Thymus (tissue), 11 donors: ENCODE results near the gene FMO5. TPM values are rescaled to one million over a fixed set of nuclear protein-coding genes. Genes with fewer than 3 reads are reported as not detected.

Experiments
- DNase-seq, 9 donors: peaks; one replicate each; pipeline ENCODE4 v3.0.0-alpha.2; 2013; ENCODE audit warnings: low spot score in 9 of 9, low read depth in 6 of 9, missing footprints in 1 of 9
- H3K27ac ChIP-seq, 2 donors: one replicate each; pipeline ENCODE4 v1.5.1; 2013; ENCODE audit warnings: control low read depth in 1 of 2, low read depth in 1 of 2, low read length in 1 of 2, mild to moderate bottlenecking in 1 of 2, moderate library complexity in 1 of 2
- H3K27me3 ChIP-seq, 2 donors: one replicate each; pipeline ENCODE4 v1.5.1; 2013; ENCODE audit warnings: low read length in 1 of 2; ENCODE audit not compliant: control insufficient read depth in 2 of 2, insufficient read depth in 1 of 2
- H3K36me3 ChIP-seq, 2 donors: one replicate each; pipeline ENCODE4 v1.5.1; 2013; ENCODE audit warnings: low read length in 1 of 2, mild to moderate bottlenecking in 1 of 2, moderate library complexity in 1 of 2; ENCODE audit not compliant: control insufficient read depth in 2 of 2, insufficient read depth in 2 of 2
- H3K4me1 ChIP-seq, 2 donors: one replicate each; pipeline ENCODE4 v1.5.1; 2013; ENCODE audit warnings: low read length in 2 of 2; ENCODE audit not compliant: control insufficient read depth in 2 of 2, insufficient read depth in 2 of 2
- H3K4me3 ChIP-seq, 2 donors: one replicate each; pipeline ENCODE4 v1.5.1; 2013; ENCODE audit warnings: low read length in 2 of 2, control low read depth in 1 of 2, mild to moderate bottlenecking in 1 of 2
- H3K9me3 ChIP-seq, 2 donors: one replicate each; pipeline ENCODE4 v1.5.1; 2013; ENCODE audit warnings: low read length in 1 of 2, mild to moderate bottlenecking in 1 of 2; ENCODE audit not compliant: control insufficient read depth in 2 of 2, insufficient read depth in 1 of 2
- WGBS: extraction: QIAGEN DNeasy Blood & Tissue Kit; methylation state at CpG from one replicate; pipeline ENCODE4 v1.1.7; 2013; 5-methylcytosine and 5-hydroxymethylcytosine counted together
- polyA plus RNA-seq: library from polyadenylated mRNA; stranded (reverse); fragments of 200-250 nt; gene quantifications from one replicate; pipeline ENCODE4 v1.2.3, GENCODE V29; 2013
- total RNA-seq: library from RNA; stranded (reverse); fragments of 120-200 nt; gene quantifications from one replicate; pipeline ENCODE4 v1.2.4, GENCODE V29; 2013
- donor health status: healthy.

Gene FMO5
- total and polyA plus RNA-seq, 2 donors: 0.76 to 4.7 TPM

DNA sequence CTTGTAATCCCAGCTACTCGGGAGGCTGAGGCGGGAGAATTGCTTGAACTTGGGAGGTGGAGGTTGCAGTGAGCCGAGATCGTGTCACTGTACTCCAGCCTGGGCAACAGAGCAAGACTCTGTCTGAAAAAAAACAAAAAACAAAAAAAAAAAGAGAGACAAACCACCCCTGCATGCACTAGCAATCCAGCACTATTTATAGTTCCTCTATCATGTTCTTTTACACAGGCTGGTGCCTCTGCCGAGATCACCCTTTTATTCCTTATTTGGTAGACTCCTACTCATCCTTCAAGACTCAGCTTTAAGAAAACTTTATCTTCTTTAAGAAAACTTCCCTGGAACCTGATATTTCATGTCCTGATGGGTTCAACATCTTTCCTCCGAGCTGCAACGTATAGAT, 10.8 kb downstream of the FMO5 start:
- H3K9me3 ChIP-seq: no peaks in the 10 kb centered on the region
- H3K4me1 ChIP-seq: no peaks in the 10 kb centered on the region
- DNase-seq: no peak
- no peak overlapping the region for H3K4me3 ChIP-seq
- no peaks in the 10 kb centered on the region for H3K27me3 ChIP-seq
- no peaks in the 10 kb centered on the region for H3K36me3 ChIP-seq
- 80% methylated on average over 7 of the region's 7 CpGs for WGBS
- no peak overlapping the region for H3K27ac ChIP-seq

GRCh38 chr1:147213271-147213670, 11.9 kb downstream of the FMO5 start:
- H3K27me3 ChIP-seq: no peaks in the 10 kb centered on the region
- DNase-seq: no peak
- no peaks in the 10 kb centered on the region for H3K36me3 ChIP-seq
- H3K4me1 ChIP-seq: no peaks in the 10 kb centered on the region
- H3K4me3 ChIP-seq: no peak overlapping the region
- H3K9me3 ChIP-seq: no peaks in the 10 kb centered on the region
- no peak overlapping the region for H3K27ac ChIP-seq

GRCh38 chr1:147211577-147211976, 13.6 kb downstream of the FMO5 start:
- H3K36me3 ChIP-seq: no peaks in the 10 kb centered on the region
- no peak overlapping the region for H3K27ac ChIP-seq
- no peaks in the 10 kb centered on the region for H3K4me1 ChIP-seq
- DNase-seq: no peak
- no peaks in the 10 kb centered on the region for H3K27me3 ChIP-seq
- no peaks in the 10 kb centered on the region for H3K9me3 ChIP-seq
- no peak overlapping the region for H3K4me3 ChIP-seq
- WGBS: 94% methylated on average over 2 of the region's 2 CpGs

GRCh38 chr1:147210987-147211386, 14.2 kb downstream of the FMO5 start:
- no peak for DNase-seq
- Histone ChIP-seq H3K4me3 (no peak overlapping the region), H3K36me3 (no peaks in the 10 kb centered on the region), H3K4me1 (no peaks in the 10 kb centered on the region), H3K27ac (no peak overlapping the region), H3K27me3 (no peaks in the 10 kb centered on the region), H3K9me3 (no peaks in the 10 kb centered on the region)
- WGBS: 91% methylated on average over 2 of the region's 2 CpGs

- Histone ChIP-seq H3K4me1 (no peaks in the 10 kb centered on the region), H3K4me3 (no peak overlapping the region), H3K36me3 (no peaks in the 10 kb centered on the region), H3K9me3 (no peaks in the 10 kb centered on the region), H3K27me3 (no peaks in the 10 kb centered on the region), H3K27ac (no peak overlapping the region)
- no peak for DNase-seq
- WGBS: 96% methylated on average over 3 of the region's 3 CpGs
Observed at GRCh38 chr1:147209825-147210821, 15.0 kb downstream of the FMO5 start.

DNA sequence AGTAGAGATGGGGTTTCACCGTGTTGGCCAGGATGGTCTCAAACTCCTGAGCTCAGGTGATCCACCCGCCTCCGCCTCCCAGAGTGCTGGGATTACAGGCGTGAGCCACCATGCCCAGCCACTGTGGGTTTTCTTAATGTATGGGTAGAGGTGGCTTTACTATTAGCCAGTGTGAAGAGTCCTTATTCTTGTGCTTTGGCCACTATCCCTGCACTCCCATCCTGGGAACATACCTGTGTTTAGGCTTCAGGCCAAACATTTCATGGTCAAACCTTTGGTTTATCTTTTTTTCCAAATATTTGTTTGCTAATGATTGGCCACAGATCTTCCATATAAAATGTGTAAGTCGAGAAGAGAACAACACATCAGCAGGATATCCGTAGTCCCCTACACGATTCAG, 16.5 kb downstream of the FMO5 start:
- Histone ChIP-seq H3K27me3 (no peaks in the 10 kb centered on the region), H3K27ac (no peak overlapping the region), H3K4me1 (no peaks in the 10 kb centered on the region), H3K9me3 (no peaks in the 10 kb centered on the region), H3K36me3 (no peaks in the 10 kb centered on the region), H3K4me3 (no peak overlapping the region)
- 97% methylated on average over 7 of the region's 7 CpGs for WGBS
- DNase-seq: no peak

- Histone ChIP-seq H3K27ac (no peak overlapping the region), H3K4me3 (no peak overlapping the region), H3K27me3 (no peaks in the 10 kb centered on the region), H3K9me3 (no peaks in the 10 kb centered on the region), H3K4me1 (no peaks in the 10 kb centered on the region), H3K36me3 (no peaks in the 10 kb centered on the region)
- DNase-seq: no peak
- 96% methylated on average over 1 of the region's 1 CpG for WGBS
Observed at GRCh38 chr1:147207192-147207591, 17.9 kb downstream of the FMO5 start.

DNA sequence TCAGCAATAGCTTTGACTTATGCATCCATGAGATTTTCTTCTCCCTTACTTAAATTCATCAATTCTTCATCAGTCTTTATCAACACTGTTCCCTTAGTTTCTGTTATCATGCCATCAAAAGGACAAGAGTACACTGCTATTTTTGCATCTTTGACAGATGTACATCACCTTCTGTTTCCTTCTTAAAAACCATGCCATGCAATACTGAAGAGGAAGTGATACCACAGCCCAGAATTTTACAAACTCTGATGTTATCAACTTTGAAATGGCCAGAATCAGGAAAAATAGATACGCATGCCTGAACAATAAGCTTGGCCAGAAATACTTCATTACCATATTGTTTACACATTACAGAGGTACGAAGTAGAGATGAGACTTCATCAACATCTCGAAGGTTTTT, 21.1 kb downstream of the FMO5 start:
- Histone ChIP-seq H3K4me3 (no peak overlapping the region), H3K4me1 (no peaks in the 10 kb centered on the region), H3K27me3 (no peaks in the 10 kb centered on the region), H3K36me3 (no peaks in the 10 kb centered on the region), H3K9me3 (no peaks in the 10 kb centered on the region), H3K27ac (no peak overlapping the region)
- DNase-seq: no peak
- 61% methylated on average over 3 of the region's 3 CpGs for WGBS

GRCh38 chr1:147202576-147202975, 22.6 kb downstream of the FMO5 start:
- no peaks in the 10 kb centered on the region for H3K27me3 ChIP-seq
- H3K27ac ChIP-seq: no peak overlapping the region
- no peaks in the 10 kb centered on the region for H3K36me3 ChIP-seq
- no peak for DNase-seq
- 93% methylated on average over 2 of the region's 2 CpGs for WGBS
- no peaks in the 10 kb centered on the region for H3K4me1 ChIP-seq
- H3K9me3 ChIP-seq: no peaks in the 10 kb centered on the region
- no peak overlapping the region for H3K4me3 ChIP-seq
